Activated CD4-positive, CD25-positive, alpha-beta regulatory T cell (primary cell): ENCODE measurements around the gene FARS2.
A peak's percentile ranks its signal among the peaks of the same experiment; 100 is the strongest.

ENCODE experiments used
- DNase-seq, 4 experiments: peaks; one replicate each; lab custom pipeline; 2025; lab: John Stamatoyannopoulos, UW

FARS2 gene

GRCh38 chr6:5249451-5250122 lies 11.7 kb upstream of the FARS2 start:
- no peak for DNase-seq

GRCh38 chr6:5250451-5250850 lies 10.9 kb upstream of the FARS2 start:
- no peak for DNase-seq

- no peak for DNase-seq
Measured at GRCh38 chr6:5250911-5251310, 10.4 kb upstream of the FARS2 start.

- no peak for DNase-seq
Measured at GRCh38 chr6:5256952-5257351, 4.4 kb upstream of the FARS2 start.

- no peak for DNase-seq
Measured at GRCh38 chr6:5257400-5257799, 3.9 kb upstream of the FARS2 start.

- DNase-seq, result no peak
Measured at GRCh38 chr6:5259428-5259827, 1.9 kb upstream of the FARS2 start.

GRCh38 chr6:5260111-5260620 lies 1.1 kb upstream of the FARS2 start:
- peak; percentile 40 to 60 (median 52) for DNase-seq

GRCh38 chr6:5261545-5262109 lies 314 bp downstream of the FARS2 start:
- no peak for DNase-seq

GRCh38 chr6:5266423-5266822 lies 5.1 kb downstream of the FARS2 start:
- DNase-seq, result no peak

- DNase-seq, result no peak
Measured at GRCh38 chr6:5270093-5270680, 8.9 kb downstream of the FARS2 start.

- DNase-seq, result no peak
Measured at GRCh38 chr6:5271926-5272325, 10.6 kb downstream of the FARS2 start.

GRCh38 chr6:5274231-5274630 lies 12.9 kb downstream of the FARS2 start:
- DNase-seq, result no peak

- no peak for DNase-seq
Measured at GRCh38 chr6:5275497-5275896, 14.2 kb downstream of the FARS2 start.

GRCh38 chr6:5276581-5276980 lies 15.3 kb downstream of the FARS2 start:
- no peak for DNase-seq

GRCh38 chr6:5277589-5277988 lies 16.3 kb downstream of the FARS2 start:
- no peak for DNase-seq

GRCh38 chr6:5278047-5278446 lies 16.7 kb downstream of the FARS2 start:
- no peak for DNase-seq

- no peak for DNase-seq
Measured at GRCh38 chr6:5278565-5279120, 17.3 kb downstream of the FARS2 start.

- DNase-seq, result no peak
Measured at GRCh38 chr6:5279891-5280338, 18.6 kb downstream of the FARS2 start.

GRCh38 chr6:5280920-5281319 lies 19.6 kb downstream of the FARS2 start:
- no peak for DNase-seq

- no peak for DNase-seq
Measured at GRCh38 chr6:5282191-5282623, 20.9 kb downstream of the FARS2 start.

- no peak for DNase-seq
Measured at GRCh38 chr6:5285081-5285480, 23.8 kb downstream of the FARS2 start.

- DNase-seq, result no peak
Measured at GRCh38 chr6:5285526-5285925, 24.2 kb downstream of the FARS2 start.

- DNase-seq, result no peak
Measured at GRCh38 chr6:5286780-5287179, 25.5 kb downstream of the FARS2 start.
